Spleen (tissue), 7 donors: ENCODE results near the gene PPP2R2B.

Experiments
- CTCF ChIP-seq, 11 experiments: fragments of 200-600 bp in 7 of 11; fragments of 450-650 bp in 4 of 11; sonication (generic) in 4 of 11; IDR thresholded peaks in 8 of 11; conservative IDR thresholded peaks in 3 of 11; 1 replicate in 7 of 11; 2 replicates in 4 of 11; pipeline versions ENCODE4 v1.4.0 to v1.8.0; 2016 to 2021; ENCODE audit warnings: antibody characterized with exemption in 11 of 11, inconsistent platforms in 4 of 11, mild to moderate bottlenecking in 1 of 11
- POLR2A ChIP-seq, 3 donors: fragments of 450-650 bp; IDR thresholded peaks; one replicate each; pipeline ENCODE4 v1.5.1; 2017; ENCODE audit warnings: antibody characterized with exemption in 3 of 3, mild to moderate bottlenecking in 1 of 3
- POLR2AphosphoS5 ChIP-seq, 3 donors: sonication (generic); formaldehyde crosslinking; IDR thresholded peaks; one replicate each; pipeline ENCODE4 v1.5.1; 2017; ENCODE audit warnings: antibody characterized with exemption in 3 of 3
- donor health status: DM: no; HTN: no; CAD: no; lungs with moderate emphysema.
- donor health status: DM: no; HTN: no; CAD: no.
- donor health status: DM: no; HTN: no; CAD: no.

- TF ChIP-seq POLR2A (IDR thresholded peaks at IDR 0.05) (no peak), CTCF (IDR thresholded peaks at IDR 0.05 in 8 of 11, conservative IDR thresholded peaks at IDR 0.05 in 3 of 11) (no peak), POLR2AphosphoS5 (IDR thresholded peaks at IDR 0.05) (no peak)
Observed at GRCh38 chr5:146553446-146553845, 325.1 kb downstream of the PPP2R2B start.
